OCI-LY7 (cell line): ENCODE results near the gene TSPOAP1.

ENCODE experiments used
- CTCF ChIP-seq: fragments of 200-600 bp; sonication (generic); conservative IDR thresholded peaks from 2 replicates; pipeline ENCODE4 v1.5.1; 2014; ENCODE audit warnings: mild to moderate bottlenecking, antibody characterized with exemption, low read length, moderate library complexity, mixed read lengths
- EZH2phosphoT487 ChIP-seq: fragments of 200-600 bp; sonication (generic); IDR thresholded peaks from 2 replicates; pipeline ENCODE4 v1.6.1; 2018; ENCODE audit warnings: low read depth, borderline replicate concordance, mild to moderate bottlenecking, mixed run types, antibody characterized with exemption, low read length, moderate library complexity, mixed read lengths

- TF ChIP-seq CTCF (no peak), EZH2phosphoT487 (no peak)
Observed at GRCh38 chr17:58289869-58290268, 38.7 kb downstream of the TSPOAP1 start.
